Endothelial cell of hepatic sinusoid (primary cell): Measurements from ENCODE around the gene DSC2.
"Not testable (repeated sequence)": the region's sequence is repeated elsewhere in the genome, so short reads cannot be mapped to it uniquely, and the experiment has no call there.

Experiments used
- in situ Hi-C: cut with HindIII; loops from 2 replicates; pipeline ENCODE4 v1.10.0; 2017; ENCODE audit warnings: low sequenced_read_pairs

DSC2 gene

GRCh38 chr18:31102025-31102684 is at the start of gene DSC2:
Gene DSC2, minus strand, starts transcription at chr18:31102421. Its CDS starts 450 bp downstream, at chr18:31101971.
- in situ Hi-C loops, result no loop called here

GRCh38 chr18:31149351-31149750 is 47.1 kb upstream of the DSC2 start:
- in situ Hi-C loops, result no loop called here

- in situ Hi-C loops, result no loop called here
Observed at GRCh38 chr18:31148600-31148999, 46.4 kb upstream of the DSC2 start.

GRCh38 chr18:31146809-31147208 is 44.6 kb upstream of the DSC2 start:
- in situ Hi-C loops, result no loop called here

GRCh38 chr18:31143025-31143424 is 40.8 kb upstream of the DSC2 start:
- in situ Hi-C loops, result no loop called here

GRCh38 chr18:31138709-31139108 is 36.5 kb upstream of the DSC2 start:
- in situ Hi-C loops, result no loop called here

GRCh38 chr18:31134988-31135529 is 32.8 kb upstream of the DSC2 start:
- in situ Hi-C loops, result no loop called here

- in situ Hi-C loops, result no loop called here
Observed at GRCh38 chr18:31129398-31130115, 27.3 kb upstream of the DSC2 start.

- in situ Hi-C loops, result no loop called here
Observed at GRCh38 chr18:31125878-31126277, 23.7 kb upstream of the DSC2 start.

- in situ Hi-C loops, result not testable (repeated sequence)
Observed at GRCh38 chr18:31123125-31123524, 20.9 kb upstream of the DSC2 start.

GRCh38 chr18:31120594-31120993 is 18.4 kb upstream of the DSC2 start:
- in situ Hi-C loops, result no loop called here

GRCh38 chr18:31116853-31117595 is 14.8 kb upstream of the DSC2 start:
- in situ Hi-C loops, result no loop called here

GRCh38 chr18:31112804-31113203 is 10.6 kb upstream of the DSC2 start:
- in situ Hi-C loops, result no loop called here

- in situ Hi-C loops, result no loop called here
Observed at GRCh38 chr18:31105733-31106132, 3.5 kb upstream of the DSC2 start.

GRCh38 chr18:31104444-31104843 is 2.2 kb upstream of the DSC2 start:
- in situ Hi-C loops, result no loop called here

GRCh38 chr18:31103423-31103822 is 1.2 kb upstream of the DSC2 start:
- in situ Hi-C loops, result no loop called here

- in situ Hi-C loops, result no loop called here
Observed at GRCh38 chr18:31102941-31103340, 720 bp upstream of the DSC2 start.

- in situ Hi-C loops, result no loop called here
Observed at GRCh38 chr18:31101183-31102024, 817 bp downstream of the DSC2 start.

- in situ Hi-C loops, result no loop called here
Observed at GRCh38 chr18:31100436-31101182, 1.6 kb downstream of the DSC2 start.
